Epithelial cell of proximal tubule (primary cell): ENCODE data around the gene SFI1. TPM values are rescaled to one million over a fixed set of nuclear protein-coding genes. Genes with fewer than 3 reads are reported as not detected.

Experiments
- DNase-seq: peaks from one replicate; pipeline ENCODE4 v3.0.0-alpha.2; 2011; ENCODE audit warnings: low read depth
- H3K4me3 ChIP-seq: 2 replicates; pipeline ENCODE4 v1.5.1; 2011; ENCODE audit warnings: low read depth, mild to moderate bottlenecking, low read length
- total RNA-seq: library from RNA; depleted of rRNA; stranded (reverse); fragments of >200 nt; gene quantifications from 2 replicates; pipeline ENCODE4 v1.2.3, GENCODE V29; 2015
- TF ChIP-seq, protein P1 (sequence below): conservative IDR thresholded peaks from 2 replicates; pipeline ENCODE4 v1.5.1; 2012; ENCODE audit warnings: low read depth, mild to moderate bottlenecking, low read length

The SFI1 gene
- total RNA-seq, 1 donor from 2014 or later, result 26.0 TPM

- no peak for DNase-seq
- no peak overlapping the region for H3K4me3 ChIP-seq
- TF ChIP-seq, protein P1, sequence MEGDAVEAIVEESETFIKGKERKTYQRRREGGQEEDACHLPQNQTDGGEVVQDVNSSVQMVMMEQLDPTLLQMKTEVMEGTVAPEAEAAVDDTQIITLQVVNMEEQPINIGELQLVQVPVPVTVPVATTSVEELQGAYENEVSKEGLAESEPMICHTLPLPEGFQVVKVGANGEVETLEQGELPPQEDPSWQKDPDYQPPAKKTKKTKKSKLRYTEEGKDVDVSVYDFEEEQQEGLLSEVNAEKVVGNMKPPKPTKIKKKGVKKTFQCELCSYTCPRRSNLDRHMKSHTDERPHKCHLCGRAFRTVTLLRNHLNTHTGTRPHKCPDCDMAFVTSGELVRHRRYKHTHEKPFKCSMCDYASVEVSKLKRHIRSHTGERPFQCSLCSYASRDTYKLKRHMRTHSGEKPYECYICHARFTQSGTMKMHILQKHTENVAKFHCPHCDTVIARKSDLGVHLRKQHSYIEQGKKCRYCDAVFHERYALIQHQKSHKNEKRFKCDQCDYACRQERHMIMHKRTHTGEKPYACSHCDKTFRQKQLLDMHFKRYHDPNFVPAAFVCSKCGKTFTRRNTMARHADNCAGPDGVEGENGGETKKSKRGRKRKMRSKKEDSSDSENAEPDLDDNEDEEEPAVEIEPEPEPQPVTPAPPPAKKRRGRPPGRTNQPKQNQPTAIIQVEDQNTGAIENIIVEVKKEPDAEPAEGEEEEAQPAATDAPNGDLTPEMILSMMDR, result no peak
These were observed 121.7 kb downstream of the SFI1 start for GRCh38 chr22:31618057-31618456.

DNA sequence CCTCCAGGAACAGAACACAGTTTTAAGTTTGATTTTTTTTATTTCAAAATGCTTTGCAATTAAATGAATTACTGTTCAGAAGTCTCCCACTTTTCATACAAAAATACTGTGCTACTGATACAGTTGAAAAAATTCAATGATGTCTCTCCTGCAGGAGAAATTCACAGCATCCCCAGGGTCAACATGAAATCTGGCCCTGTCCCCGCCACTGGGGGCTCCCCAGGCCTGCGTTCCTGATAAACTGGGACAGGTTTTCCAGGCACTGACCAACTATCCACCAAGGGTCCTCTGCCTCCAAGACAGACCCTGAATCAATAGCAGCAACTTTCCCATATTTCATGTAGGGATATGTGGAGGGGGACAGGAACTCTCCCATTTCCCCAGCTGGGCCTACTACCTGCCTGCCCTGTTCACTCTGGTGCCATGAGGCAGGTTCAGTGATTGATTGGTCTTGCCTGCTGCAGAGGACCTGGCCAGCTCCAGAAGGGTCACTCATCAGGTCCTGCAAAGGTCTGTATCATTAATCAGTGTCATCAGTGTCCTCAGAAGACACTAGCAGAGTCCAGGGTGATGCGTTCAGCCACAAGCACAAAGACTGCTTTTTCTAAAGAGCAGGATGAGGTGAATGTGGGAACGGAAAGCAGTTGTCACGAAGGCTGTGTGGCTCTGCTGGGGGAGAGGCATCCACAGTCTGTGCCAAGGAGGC, 122.3 kb downstream of the SFI1 start:
- DNase-seq, result no peak
- no peak overlapping the region for H3K4me3 ChIP-seq
- TF ChIP-seq, protein P1, result no peak

- no peak overlapping the region for H3K4me3 ChIP-seq
- DNase-seq, result no peak
- TF ChIP-seq, protein P1, result no peak
These were observed 123.4 kb downstream of the SFI1 start for GRCh38 chr22:31619611-31620300.

DNA sequence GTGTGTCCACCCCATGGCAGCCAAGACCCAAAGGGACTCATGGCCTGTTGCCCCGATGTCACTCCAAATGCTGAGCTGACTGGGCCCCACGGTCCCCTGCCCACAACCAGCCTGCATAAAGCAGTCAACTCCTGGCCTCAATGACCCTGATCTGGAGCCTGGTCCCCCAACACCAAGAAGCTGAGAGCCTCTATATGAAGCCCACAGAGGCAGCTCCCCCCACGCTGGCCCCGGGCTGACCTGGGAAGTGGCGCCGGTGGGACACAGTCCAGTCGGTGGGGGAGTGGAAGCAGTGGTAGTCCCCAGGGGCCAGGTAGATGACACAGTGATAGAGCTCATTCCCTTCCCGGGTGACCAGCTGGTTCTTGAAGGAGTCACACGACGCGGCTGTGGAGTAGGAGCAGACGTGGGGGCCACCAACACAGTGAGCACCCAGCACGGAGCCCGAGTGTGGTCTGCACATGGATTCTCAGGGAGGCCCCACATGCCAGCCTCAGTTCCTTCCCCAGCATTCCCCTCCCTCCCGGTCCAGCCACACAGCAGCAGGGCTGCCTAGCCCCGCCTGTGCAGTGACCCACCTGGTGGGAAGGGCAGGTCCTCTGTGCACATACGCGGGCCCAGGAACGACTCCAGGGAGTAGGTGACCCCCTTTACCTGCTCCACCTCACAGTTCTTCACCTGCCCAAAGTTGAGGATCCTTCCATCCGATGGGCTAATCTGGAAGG, 124.6 kb downstream of the SFI1 start:
- TF ChIP-seq, protein P1, result no peak
- no peak overlapping the region for H3K4me3 ChIP-seq
- no peak for DNase-seq

DNA sequence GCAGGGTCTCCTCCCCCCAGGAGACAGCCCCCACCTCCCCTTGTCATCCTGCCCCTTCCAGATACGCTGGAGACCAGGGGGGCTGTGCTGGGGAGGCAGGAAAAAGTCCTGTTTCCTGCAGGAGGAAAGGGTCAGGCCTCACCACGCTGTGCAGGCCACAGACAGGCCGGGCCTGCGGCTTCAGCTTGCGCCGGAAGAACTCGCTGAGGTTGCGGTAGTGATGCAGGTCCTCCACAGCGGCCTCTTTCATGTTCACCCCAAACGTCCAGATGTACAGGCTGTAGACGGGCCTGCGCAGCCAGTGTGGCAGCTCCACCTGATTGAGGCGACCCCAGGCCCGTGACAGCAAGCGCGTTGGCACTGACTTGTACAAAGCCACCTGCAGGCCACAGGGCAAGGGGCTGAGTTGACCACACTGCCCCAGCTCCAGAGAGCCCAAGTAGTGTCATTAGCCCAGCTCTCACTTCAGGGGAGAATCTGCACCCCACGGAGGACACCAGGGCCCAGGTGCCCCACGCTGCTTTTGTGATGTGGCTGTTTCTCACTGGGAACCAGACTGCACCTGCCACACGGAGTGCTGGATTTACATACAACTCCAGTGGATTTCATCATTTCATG, 125.3 kb downstream of the SFI1 start:
- no peak for DNase-seq
- no peak overlapping the region for H3K4me3 ChIP-seq
- TF ChIP-seq, protein P1, result no peak

GRCh38 chr22:31622980-31623379, 126.6 kb downstream of the SFI1 start:
- no peak for DNase-seq

More at GRCh38 chr22:31622980-31623379, 126.6 kb downstream of the SFI1 start:
- H3K4me3 ChIP-seq, result no peak overlapping the region
- TF ChIP-seq, protein P1, result no peak
